ENCODE results near the gene ZNF718.
"Not testable (repeated sequence)": the region's sequence is repeated elsewhere in the genome, so short reads cannot be mapped to it uniquely, and the experiment has no call there.

The ZNF718 gene

GRCh38 chr4:132483-132882 lies 8.2 kb downstream of the ZNF718 start:
- Histone ChIP-seq H3K27me3 (no peaks in the 10 kb centered on the region; a peak in 1 of 22 replicates), H3K4me1 (no peaks in the 10 kb centered on the region), H3K4me2 (no peak overlapping the region), H3K4me3 (no peak overlapping the region), H3K36me3 (peaks cover 45 to 46% (median 45%) of the 10 kb centered on the region in 11 experiments), H3K27ac (no peak overlapping the region), H3K9ac (no peak overlapping the region), H4K20me1 (no peaks in the 10 kb centered on the region), H3K9me3 (replicated peaks in 1 of 11) (peaks cover 45 to 46% (median 46%) of the 10 kb centered on the region in 11 experiments)
- TF ChIP-seq Cebpa-rat (IDR thresholded peaks at IDR 0.05) = no peak

- Histone ChIP-seq H3K9ac (no peak overlapping the region), H3K36me3 (peaks cover 98 to 100% (median 100%) of the 10 kb centered on the region in 11 experiments), H3K4me1 (no peaks in the 10 kb centered on the region), H3K27me3 (no peaks in the 10 kb centered on the region; a peak in 2 of 22 replicates), H3K4me3 (peak overlapping the region; percentile 4 to 57 (median 36); a peak in 15 of 20 replicates), H3K9me3 (replicated peaks in 1 of 11) (peaks cover 100% of the 10 kb centered on the region in 11 experiments), H3K4me2 (no peak overlapping the region), H4K20me1 (no peaks in the 10 kb centered on the region), H3K27ac (0 out of 22 replicates have a peak overlapping the region, but pooled peaks of 1 of the 11 experiments have one; percentile 22)
- no peak for TF ChIP-seq Cebpa-rat (IDR thresholded peaks at IDR 0.05)
Observed at GRCh38 chr4:138935-139334, 14.6 kb downstream of the ZNF718 start.

- H3K4me3 ChIP-seq = peak overlapping the region; percentile 4 to 57 (median 36); a peak in 18 of 20 replicates
- H4K20me1 ChIP-seq = no peaks in the 10 kb centered on the region
- no peak overlapping the region for H3K9ac ChIP-seq
- TF ChIP-seq Cebpa-rat (IDR thresholded peaks at IDR 0.05) = no peak
- H3K36me3 ChIP-seq = peaks cover 98 to 100% (median 100%) of the 10 kb centered on the region in 11 experiments
- no peaks in the 10 kb centered on the region for H3K4me1 ChIP-seq
- no peaks in the 10 kb centered on the region; a peak in 2 of 22 replicates for H3K27me3 ChIP-seq
- no peak overlapping the region for H3K27ac ChIP-seq
- no peak overlapping the region for H3K4me2 ChIP-seq
- peaks cover 100% of the 10 kb centered on the region in 11 experiments for H3K9me3 ChIP-seq (replicated peaks in 1 of 11)
Observed at GRCh38 chr4:139691-140090, 15.4 kb downstream of the ZNF718 start.

DNA sequence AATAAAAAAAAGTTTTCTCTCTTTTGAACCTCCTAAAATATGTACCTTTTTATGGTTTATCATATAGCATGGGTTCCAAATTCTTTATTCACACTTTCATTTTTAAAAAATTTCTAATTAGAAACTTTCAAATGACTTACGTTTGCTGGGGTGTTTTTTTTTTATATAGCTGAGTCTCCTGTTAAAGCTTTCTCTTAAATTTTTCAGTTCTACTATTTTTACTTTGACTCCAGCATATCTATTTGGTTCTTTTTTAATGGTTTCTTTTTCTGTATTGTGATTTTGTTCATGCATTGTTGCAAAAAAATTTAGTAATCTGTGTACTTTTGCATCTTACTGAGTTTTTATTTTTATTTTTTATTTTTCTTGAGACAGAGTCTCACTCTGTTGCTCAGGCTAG lies 22.3 kb downstream of the ZNF718 start:
- Histone ChIP-seq H3K4me3 (peak overlapping the region in 8 of 10 experiments; percentile 14 to 51 (median 44); a peak in 14 of 20 replicates), H3K9me3 (replicated peaks in 1 of 11) (peaks cover 99 to 100% (median 100%) of the 10 kb centered on the region in 11 experiments), H3K27ac (no peak overlapping the region), H3K36me3 (peaks cover 88 to 100% (median 98%) of the 10 kb centered on the region in 11 experiments), H3K4me1 (no peaks in the 10 kb centered on the region), H4K20me1 (no peaks in the 10 kb centered on the region), H3K4me2 (no peak overlapping the region), H3K9ac (no peak overlapping the region), H3K27me3 (no peaks in the 10 kb centered on the region; a peak in 1 of 22 replicates)
- no peak for TF ChIP-seq Cebpa-rat (IDR thresholded peaks at IDR 0.05)

DNA sequence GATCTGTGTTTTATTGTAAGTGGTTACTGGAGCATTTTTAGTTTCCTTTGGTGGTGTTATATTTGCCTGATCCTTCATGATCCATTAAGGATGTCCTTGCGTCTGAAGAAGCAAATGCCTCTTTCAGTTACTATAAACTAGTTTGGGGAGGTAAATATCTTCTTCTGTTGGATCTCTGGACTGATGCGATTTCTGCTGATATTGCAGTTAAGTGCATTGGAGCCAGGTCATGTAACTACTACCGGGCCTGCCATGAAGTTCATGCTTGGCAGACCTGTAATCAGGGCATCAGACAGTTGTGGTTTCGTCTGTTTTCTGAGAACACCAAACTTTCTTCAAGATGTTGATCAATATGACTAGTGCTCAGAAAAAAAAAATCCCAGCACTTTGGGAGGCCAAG lies 22.9 kb downstream of the ZNF718 start:
- Histone ChIP-seq H3K9ac (no peak overlapping the region), H3K36me3 (peaks cover 83 to 100% (median 92%) of the 10 kb centered on the region in 11 experiments), H3K27me3 (no peaks in the 10 kb centered on the region; a peak in 1 of 22 replicates), H3K27ac (no peak overlapping the region), H4K20me1 (no peaks in the 10 kb centered on the region), H3K9me3 (replicated peaks in 1 of 11) (peaks cover 98 to 100% (median 99%) of the 10 kb centered on the region in 11 experiments), H3K4me2 (no peak overlapping the region), H3K4me1 (no peaks in the 10 kb centered on the region), H3K4me3 (peak overlapping the region in 9 of 10 experiments; percentile 14 to 51 (median 43); a peak in 16 of 20 replicates)
- TF ChIP-seq Cebpa-rat (IDR thresholded peaks at IDR 0.05) = no peak

GRCh38 chr4:161496-162284 lies 37.4 kb downstream of the ZNF718 start:
- H3K9ac ChIP-seq = no peak overlapping the region
- peaks cover 97 to 100% (median 99%) of the 10 kb centered on the region in 11 experiments for H3K9me3 ChIP-seq (replicated peaks in 1 of 11)
- H4K20me1 ChIP-seq = no peaks in the 10 kb centered on the region
- no peaks in the 10 kb centered on the region for H3K4me1 ChIP-seq
- H3K27me3 ChIP-seq = no peaks in the 10 kb centered on the region
- peak overlapping the region in 7 of 10 experiments; percentile 4 to 42 (median 24); a peak in 8 of 20 replicates for H3K4me3 ChIP-seq
- no peak overlapping the region for H3K4me2 ChIP-seq
- H3K27ac ChIP-seq = no peak overlapping the region
- TF ChIP-seq Cebpa-rat (IDR thresholded peaks at IDR 0.05) = no peak
- H3K36me3 ChIP-seq = peaks cover 56 to 90% (median 77%) of the 10 kb centered on the region in 11 experiments

GRCh38 chr4:169640-170039 lies 45.3 kb downstream of the ZNF718 start:
- not testable (repeated sequence) for H3K27ac ChIP-seq, H3K27me3 ChIP-seq, H3K4me3 ChIP-seq, H3K9ac ChIP-seq, H4K20me1 ChIP-seq, H3K4me1 ChIP-seq, H3K4me2 ChIP-seq
- peaks cover 93 to 96% (median 94%) of the 10 kb centered on the region in 11 experiments for H3K9me3 ChIP-seq (replicated peaks in 1 of 11)
- peaks cover 42 to 75% (median 60%) of the 10 kb centered on the region in 11 experiments for H3K36me3 ChIP-seq

DNA sequence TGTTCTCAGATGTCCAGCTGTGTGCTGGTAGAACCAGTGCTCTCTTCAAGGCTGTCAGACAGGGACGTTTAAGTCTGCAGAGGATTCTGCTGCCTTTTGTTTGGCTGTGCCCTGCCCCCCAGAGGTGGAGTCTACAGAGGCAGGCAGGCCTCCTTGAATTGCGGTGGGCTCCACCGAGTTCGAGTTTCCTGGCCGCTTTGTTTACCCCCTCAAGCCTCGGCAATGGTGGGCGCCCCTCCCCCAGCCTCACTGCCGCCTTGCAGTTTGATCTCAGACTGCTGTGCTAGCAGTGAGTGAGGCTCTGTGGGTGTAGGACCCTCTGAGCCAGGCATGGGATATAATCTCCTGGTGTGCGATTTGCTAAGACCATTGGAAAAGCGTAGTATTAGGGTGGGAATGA lies 47.0 kb downstream of the ZNF718 start:
- H3K4me1 ChIP-seq, H3K27ac ChIP-seq, H3K9ac ChIP-seq, H4K20me1 ChIP-seq, H3K4me2 ChIP-seq, H3K27me3 ChIP-seq: not testable (repeated sequence)
- Histone ChIP-seq H3K4me3 (peak overlapping the region in 5 of 10 experiments; percentile 7 to 42 (median 19); a peak in 7 of 20 replicates), H3K36me3 (peaks cover 51 to 76% (median 63%) of the 10 kb centered on the region in 11 experiments), H3K9me3 (replicated peaks in 1 of 11) (peaks cover 93 to 96% (median 94%) of the 10 kb centered on the region in 11 experiments)

- H3K4me3 ChIP-seq = peak overlapping the region in 1 of 10 experiments; percentile 23; a peak in 1 of 20 replicates
- H3K27me3 ChIP-seq = no peaks in the 10 kb centered on the region
- H4K20me1 ChIP-seq = no peaks in the 10 kb centered on the region
- H3K27ac ChIP-seq = no peak overlapping the region
- H3K36me3 ChIP-seq = peaks cover 74 to 87% (median 82%) of the 10 kb centered on the region in 11 experiments
- no peak for TF ChIP-seq Cebpa-rat (IDR thresholded peaks at IDR 0.05)
- no peaks in the 10 kb centered on the region for H3K4me1 ChIP-seq
- H3K9ac ChIP-seq = no peak overlapping the region
- H3K9me3 ChIP-seq (replicated peaks in 1 of 11) = peaks cover 97 to 99% (median 98%) of the 10 kb centered on the region in 11 experiments
- H3K4me2 ChIP-seq = no peak overlapping the region
Observed at GRCh38 chr4:173666-174314, 49.5 kb downstream of the ZNF718 start.

Measured in BLaER1 treated with 17β-estradiol and CSF1 and Interleukin-3, amounts not matched to agents 10 nM and 100 nM (cell line).